Measurements from ENCODE around the gene RGN. TPM values are rescaled to one million over a fixed set of nuclear protein-coding genes. Genes with fewer than 3 reads are reported as not detected.
"Not testable (repeated sequence)": the region's sequence is repeated elsewhere in the genome, so short reads cannot be mapped to it uniquely, and the experiment has no call there.

RGN gene
- total and polyA plus RNA-seq, 2 donors (not counting 3 experiments of a cell fraction or from before 2014, with no cell fraction given): 0.58 to 0.73 TPM

DNA sequence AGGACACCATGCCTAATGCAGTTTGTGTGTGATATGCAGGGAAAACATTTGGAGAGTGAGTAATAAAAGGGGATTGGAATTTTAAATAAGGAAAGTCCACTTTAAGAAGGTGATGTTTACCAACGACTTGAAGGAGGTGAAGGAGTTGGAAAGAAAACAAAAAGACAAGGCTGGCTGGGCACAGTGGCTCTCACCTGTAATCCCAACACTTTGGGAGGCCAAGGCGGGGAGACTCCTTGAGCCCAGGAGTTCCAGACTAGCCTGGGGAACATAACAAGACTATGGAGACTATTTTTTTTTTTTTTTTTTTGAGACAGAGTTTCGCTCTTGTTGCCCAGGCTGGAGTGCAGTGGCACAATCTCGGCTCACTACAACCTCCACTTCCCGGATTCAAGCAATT, 55.2 kb downstream of the RGN start:
- no peaks in the 10 kb centered on the region for H3K9me1 ChIP-seq (replicated peaks; ENCODE audit: control insufficient read depth, extremely low read depth, insufficient read depth, low read length)
- H3K27ac ChIP-seq (ENCODE audit: insufficient read depth, low read depth, low read length): no peak overlapping the region
- CTCF ChIA-PET: interaction anchor here (2.4 kb wide), 1 partner anchor 12 kb away, joined by 11 read pairs; the partner anchor contains the start of genes NDUFB11 and RBM10
- H3K9ac ChIP-seq (replicated peaks; ENCODE audit: extremely low read depth, insufficient read depth, low read length): no peak overlapping the region
- no TSS peak for BruUV-seq (replicated peaks)
- H3K4me1 ChIP-seq (ENCODE audit: control insufficient read depth, extremely low read depth, insufficient read depth, low read length): no peaks in the 10 kb centered on the region
- H3K27me3 ChIP-seq (ENCODE audit: control insufficient read depth in 2 of 2, insufficient read depth in 2 of 2, low read length in 2 of 2): no peaks in the 10 kb centered on the region
- DNase-seq (ENCODE audit: low read depth, low spot score) (no peak), FAIRE-seq (no peak)
- H4K20me1 ChIP-seq (replicated peaks; ENCODE audit: control insufficient read depth, extremely low read depth, insufficient read depth, low read length): no peaks in the 10 kb centered on the region
- intact Hi-C loops (cut with micrococcal nuclease) (no loop called here), dilution Hi-C loops (cut with MboI; ENCODE audit: extremely low pct_ligation_motif_present, low sequenced_read_pairs) (no loop called here)
- H3K4me2 ChIP-seq (ENCODE audit: insufficient read depth, low read length): no peak overlapping the region
- H3K79me2 ChIP-seq (ENCODE audit: control insufficient read depth, insufficient read depth, low read length): no peaks in the 10 kb centered on the region
- no peak for TF ChIP-seq POLR2AphosphoS5 (IDR thresholded peaks at IDR 0.05; ENCODE audit: insufficient read depth, low read depth, low read length)
- TF ChIP-seq GATA2 (IDR thresholded peaks at IDR 0.05; ENCODE audit: insufficient read depth, insufficient read length, low read depth, low read length): no peak
- TF ChIP-seq POLR2A (IDR thresholded peaks at IDR 0.05; ENCODE audit: low read depth, low read length): no peak
- H3K9me3 ChIP-seq (replicated peaks; ENCODE audit: control insufficient read depth, insufficient read depth, low read length): no peaks in the 10 kb centered on the region
- no peaks in the 10 kb centered on the region for H3K36me3 ChIP-seq (ENCODE audit: control insufficient read depth in 2 of 2, extremely low read depth in 1 of 2, insufficient read depth in 2 of 2, low read length in 2 of 2)
- POLR2A ChIA-PET: no interaction called here
- no peak overlapping the region for H3K4me3 ChIP-seq (replicated peaks in 1 of 3; ENCODE audit: insufficient read depth in 1 of 3, low read depth in 1 of 3, low read length in 3 of 3)
- no peak overlapping the region for H2AFZ ChIP-seq (ENCODE audit: low read depth, low read length)

DNA sequence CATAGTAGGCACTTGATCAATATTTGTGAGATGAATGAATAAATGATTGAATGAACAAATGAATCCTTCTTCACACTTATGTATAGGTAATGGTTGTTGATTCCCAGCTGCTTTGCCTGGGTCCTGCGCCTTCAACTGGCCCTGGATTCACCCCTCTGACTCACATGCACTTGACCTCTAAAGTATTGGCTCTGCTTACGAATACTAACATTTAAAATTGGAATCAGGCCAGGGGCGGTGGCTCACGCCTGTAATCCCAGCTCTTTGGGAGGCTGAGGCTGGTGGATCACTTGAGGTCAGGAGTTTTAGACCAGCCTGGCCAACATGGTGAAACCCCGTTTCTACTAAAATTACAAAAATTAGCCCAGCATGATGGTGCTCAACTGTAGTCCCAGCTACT, 57.4 kb downstream of the RGN start:
- H3K27me3 ChIP-seq (ENCODE audit: control insufficient read depth in 2 of 2, insufficient read depth in 2 of 2, low read length in 2 of 2); H3K9me3 ChIP-seq (replicated peaks; ENCODE audit: control insufficient read depth, insufficient read depth, low read length); H2AFZ ChIP-seq (ENCODE audit: low read depth, low read length); H3K4me1 ChIP-seq (ENCODE audit: control insufficient read depth, extremely low read depth, insufficient read depth, low read length); BruUV-seq (replicated peaks); H3K36me3 ChIP-seq (ENCODE audit: control insufficient read depth in 2 of 2, extremely low read depth in 1 of 2, insufficient read depth in 2 of 2, low read length in 2 of 2); H3K4me2 ChIP-seq (ENCODE audit: insufficient read depth, low read length); intact Hi-C loops (cut with micrococcal nuclease); H3K27ac ChIP-seq (ENCODE audit: insufficient read depth, low read depth, low read length); H3K9ac ChIP-seq (replicated peaks; ENCODE audit: extremely low read depth, insufficient read depth, low read length); dilution Hi-C loops (cut with MboI; ENCODE audit: extremely low pct_ligation_motif_present, low sequenced_read_pairs); H4K20me1 ChIP-seq (replicated peaks; ENCODE audit: control insufficient read depth, extremely low read depth, insufficient read depth, low read length); H3K79me2 ChIP-seq (ENCODE audit: control insufficient read depth, insufficient read depth, low read length); H3K9me1 ChIP-seq (replicated peaks; ENCODE audit: control insufficient read depth, extremely low read depth, insufficient read depth, low read length); H3K4me3 ChIP-seq (replicated peaks in 1 of 3; ENCODE audit: insufficient read depth in 1 of 3, low read depth in 1 of 3, low read length in 3 of 3): not testable (repeated sequence)
- ChIA-PET CTCF (interaction anchor here (2.4 kb wide), 1 partner anchor 9 kb away, joined by 11 read pairs; the partner anchor contains the start of genes NDUFB11 and RBM10), POLR2A (interaction anchor here (1.0 kb wide), 1 partner anchor 9 kb away, joined by 4 read pairs; the partner anchor contains the start of genes NDUFB11 and RBM10)
- DNase-seq (ENCODE audit: low read depth, low spot score) (peak; percentile 26), FAIRE-seq (peak; percentile 66)
